DMS 273 (cell line): ENCODE results near the gene PLD5.
"Not testable (repeated sequence)": the region's sequence is repeated elsewhere in the genome, so short reads cannot be mapped to it uniquely, and the experiment has no call there.

ENCODE experiments used
- DNase-seq: peaks from one replicate; lab custom pipeline; 2025; ENCODE audit not compliant: unreplicated experiment; lab: John Stamatoyannopoulos, UW

The PLD5 gene

DNA sequence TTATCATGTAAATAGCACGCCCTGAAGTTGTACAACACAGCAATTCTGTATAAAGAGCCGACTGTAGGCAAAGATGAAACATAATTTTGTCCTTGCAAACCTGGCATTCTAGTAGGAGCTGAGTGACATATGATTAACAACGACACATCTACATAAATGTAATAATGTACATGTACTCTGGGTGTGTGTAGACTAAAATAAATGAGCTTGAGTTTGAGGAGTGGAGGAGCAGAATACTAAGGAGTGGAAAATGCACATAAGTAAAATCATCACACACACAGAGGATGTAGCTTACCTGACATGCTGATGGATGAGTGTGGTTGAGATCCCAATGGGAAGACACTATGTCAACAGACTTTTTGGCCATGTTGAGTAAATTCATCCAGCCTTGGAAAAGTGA is 236.4 kb downstream of the PLD5 start:
- not testable (repeated sequence) for DNase-seq

DNA sequence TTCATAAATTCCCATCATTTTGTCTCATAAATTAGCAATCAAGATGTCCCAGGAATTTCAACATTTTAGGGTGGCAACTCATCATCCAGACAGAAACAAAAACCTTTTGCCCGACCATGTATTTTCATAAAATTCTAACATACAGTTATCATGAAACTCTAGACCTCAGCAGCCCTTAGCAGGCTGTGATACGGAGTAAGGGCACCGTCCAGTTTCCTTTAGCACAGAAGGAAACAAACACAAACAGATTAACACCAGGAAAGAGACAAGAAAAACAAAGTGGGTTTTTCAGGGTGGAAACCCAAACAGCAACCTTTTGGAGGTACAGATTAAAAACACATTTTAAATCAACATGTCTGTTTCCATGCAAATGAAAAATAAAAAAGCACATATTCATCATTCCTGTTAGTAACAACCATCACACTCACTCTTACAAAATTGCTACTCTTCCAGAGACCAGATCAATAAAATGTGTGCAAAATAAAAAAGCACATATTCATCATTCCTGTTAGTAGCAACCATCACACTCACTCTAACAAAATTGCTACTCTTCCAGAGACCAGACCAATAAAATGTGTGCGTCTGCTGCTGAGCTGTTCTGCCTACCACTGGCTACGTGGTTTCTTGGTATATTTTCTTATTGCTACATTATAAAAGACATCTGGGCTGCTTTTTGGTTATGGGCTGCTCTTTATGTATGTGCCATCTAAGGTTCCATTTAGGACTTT is 241.6 kb downstream of the PLD5 start:
- not testable (repeated sequence) for DNase-seq

DNA sequence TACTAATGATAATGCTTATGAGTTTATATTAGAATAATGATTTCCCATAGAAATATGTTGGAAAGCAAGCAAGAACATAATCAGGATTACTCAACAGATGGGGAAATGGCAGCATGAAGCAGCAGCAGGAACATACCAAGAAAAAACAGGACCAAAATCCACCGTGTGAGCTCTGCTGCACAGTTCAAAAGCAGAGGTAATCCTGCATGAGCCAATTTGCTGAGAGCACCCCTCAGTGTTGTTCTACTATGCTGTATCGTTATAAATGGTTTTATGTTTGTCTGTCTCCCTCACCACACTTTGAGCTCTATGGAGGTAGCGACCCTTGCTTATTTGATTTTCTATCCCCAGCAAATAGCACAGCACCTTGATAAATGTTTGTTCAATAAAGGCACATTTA is 246.1 kb downstream of the PLD5 start:
- DNase-seq = not testable (repeated sequence)

DNA sequence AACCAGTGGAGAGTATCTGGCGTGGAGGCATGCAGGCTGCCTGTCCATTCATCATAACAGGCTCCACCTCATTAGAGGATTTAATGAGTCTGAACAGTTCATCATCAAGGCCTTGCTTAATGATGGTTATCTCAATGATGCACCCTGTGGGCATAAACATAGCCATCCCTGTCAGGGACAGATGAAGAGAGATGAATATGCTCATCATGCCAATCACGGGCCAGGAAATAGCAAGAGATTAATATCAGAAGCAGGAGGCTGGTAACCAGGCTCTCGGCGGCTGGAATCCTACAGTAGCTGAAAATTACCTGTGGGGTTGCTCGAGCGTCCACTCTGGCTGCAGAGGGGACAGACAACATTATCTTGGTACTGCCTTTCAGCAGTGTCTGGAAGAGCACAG is 247.7 kb downstream of the PLD5 start:
- DNase-seq = not testable (repeated sequence)

DNA sequence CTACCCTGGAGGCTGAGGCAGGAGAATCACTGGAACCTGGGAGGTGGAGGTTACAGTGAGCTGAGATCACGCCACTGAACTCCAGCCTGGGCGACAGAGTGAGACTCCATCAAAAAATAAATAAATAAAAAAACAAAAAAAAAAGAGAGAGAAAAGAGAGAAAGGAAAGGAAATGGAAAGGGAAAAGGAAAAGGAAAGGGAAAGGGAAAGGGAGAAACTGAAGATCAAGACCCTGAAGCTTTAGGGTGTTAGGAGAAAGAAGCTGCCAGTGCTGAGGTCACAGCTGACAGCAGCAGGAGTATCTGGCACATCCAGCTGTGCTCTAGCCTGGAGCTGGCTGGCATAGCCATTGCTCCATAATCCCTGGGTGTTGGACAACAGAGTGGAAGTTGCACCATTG is 257.5 kb downstream of the PLD5 start:
- not testable (repeated sequence) for DNase-seq

DNA sequence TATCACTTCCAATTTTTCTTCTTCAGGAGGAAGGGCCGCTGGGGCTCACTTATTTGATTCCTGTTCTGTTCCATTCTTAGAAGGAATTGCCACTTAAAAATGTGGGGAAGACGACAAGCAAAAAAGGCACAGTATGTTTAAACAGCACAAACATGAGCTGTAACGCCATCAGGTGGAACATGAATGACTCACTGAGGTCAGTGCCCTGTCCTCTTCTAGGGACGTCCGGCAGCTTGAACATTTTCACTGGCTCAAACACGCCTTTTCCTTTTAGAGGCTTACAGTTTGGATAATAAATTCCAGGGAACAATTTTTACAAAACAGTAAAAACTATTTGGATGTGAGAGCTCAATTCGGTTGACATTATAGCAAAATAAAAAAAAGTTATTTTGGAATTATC is 260.1 kb downstream of the PLD5 start:
- not testable (repeated sequence) for DNase-seq

DNA sequence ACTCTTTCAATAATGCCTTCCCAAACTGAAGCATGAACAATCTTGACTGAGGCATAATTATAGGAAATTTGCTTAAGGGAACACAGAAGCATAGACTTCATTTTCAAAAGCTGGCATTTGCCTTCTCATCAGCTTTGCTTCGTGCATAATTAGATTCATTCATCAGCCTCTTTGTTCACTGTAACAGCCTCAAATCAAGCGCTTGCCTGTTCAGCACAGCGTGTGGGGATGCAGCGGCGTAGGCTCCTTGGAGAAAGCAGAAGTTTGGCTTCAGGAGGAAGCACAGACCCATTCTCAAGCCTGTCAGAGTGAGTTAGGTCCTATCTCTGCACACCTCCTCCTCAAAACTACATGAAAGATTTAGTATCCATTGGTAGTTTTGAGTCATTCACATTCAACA is 279.2 kb downstream of the PLD5 start:
- DNase-seq = no peak

DNA sequence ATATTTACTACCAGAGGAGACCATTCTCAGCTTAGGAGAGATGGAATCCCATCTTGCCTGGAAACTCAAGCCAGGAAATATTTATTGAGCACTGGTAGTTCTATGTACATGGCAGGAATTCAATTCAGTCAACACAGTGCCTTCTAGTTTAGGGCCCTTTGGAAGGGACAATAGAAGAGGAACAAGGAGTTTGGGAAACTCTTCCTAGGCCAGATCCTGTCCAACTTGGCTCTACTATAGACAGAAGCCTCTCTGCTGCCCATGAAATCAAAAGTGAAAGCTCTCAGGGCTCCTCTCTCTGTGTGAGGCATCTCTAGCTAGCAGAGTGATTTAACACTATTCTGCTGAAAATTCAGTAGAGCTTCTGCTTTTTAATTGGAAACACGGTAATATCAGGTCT is 281.0 kb downstream of the PLD5 start:
- no peak for DNase-seq

DNA sequence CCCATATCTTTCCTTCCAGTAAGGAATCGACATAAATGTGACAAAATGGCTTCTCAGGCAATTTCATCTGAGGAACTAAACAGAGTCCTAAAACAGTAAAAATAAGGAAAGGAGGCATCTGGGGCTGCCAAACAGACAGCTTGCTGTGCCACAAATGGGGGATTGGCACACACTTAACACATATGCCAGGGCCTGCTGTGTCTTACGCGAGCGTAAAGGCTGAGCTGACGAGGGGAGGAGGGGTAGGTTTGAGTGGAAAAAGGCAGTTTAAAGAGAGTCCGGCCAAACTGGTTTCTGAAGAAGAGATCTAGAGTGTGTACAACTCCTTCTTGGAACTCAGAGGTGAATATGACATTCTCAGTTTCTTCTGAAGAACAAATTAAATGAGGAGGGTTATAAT is 281.5 kb downstream of the PLD5 start:
- DNase-seq = no peak

DNA sequence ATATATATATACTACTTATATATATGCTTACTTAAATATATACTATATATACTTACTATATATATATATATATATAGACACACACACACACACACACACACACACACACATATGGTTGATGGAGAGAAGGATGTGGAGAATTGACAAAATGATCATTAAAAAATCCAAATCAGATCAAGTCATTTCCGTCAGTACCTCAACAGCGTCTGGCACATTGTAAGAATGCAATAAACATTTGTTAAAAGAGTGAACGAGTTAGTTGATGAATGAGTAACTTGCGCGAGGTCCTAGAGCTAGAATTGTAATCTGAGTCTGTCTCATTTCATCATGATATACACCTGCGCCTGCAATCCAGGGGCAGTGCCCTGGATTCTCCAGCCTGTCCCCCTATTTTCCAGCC is 282.6 kb downstream of the PLD5 start:
- DNase-seq = no peak

DNA sequence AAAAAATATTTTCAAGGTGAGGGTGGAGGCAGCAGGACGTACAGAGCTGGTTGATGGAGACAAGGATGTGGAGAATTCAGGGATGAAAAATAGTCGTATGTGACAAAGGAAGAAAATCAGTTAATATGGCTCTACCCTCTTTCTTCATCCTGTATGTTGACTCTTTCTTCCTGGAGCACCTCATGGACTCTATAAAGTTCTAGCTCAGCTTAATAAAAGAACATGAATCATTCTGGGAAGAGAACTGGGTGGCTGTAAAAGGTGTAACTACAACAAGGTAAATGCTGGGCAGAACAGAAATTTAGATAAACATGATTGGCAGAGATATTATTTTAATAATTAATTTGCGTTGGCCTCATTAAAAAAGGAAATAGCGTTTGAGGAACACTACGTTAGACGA is 283.8 kb downstream of the PLD5 start:
- no peak for DNase-seq

DNA sequence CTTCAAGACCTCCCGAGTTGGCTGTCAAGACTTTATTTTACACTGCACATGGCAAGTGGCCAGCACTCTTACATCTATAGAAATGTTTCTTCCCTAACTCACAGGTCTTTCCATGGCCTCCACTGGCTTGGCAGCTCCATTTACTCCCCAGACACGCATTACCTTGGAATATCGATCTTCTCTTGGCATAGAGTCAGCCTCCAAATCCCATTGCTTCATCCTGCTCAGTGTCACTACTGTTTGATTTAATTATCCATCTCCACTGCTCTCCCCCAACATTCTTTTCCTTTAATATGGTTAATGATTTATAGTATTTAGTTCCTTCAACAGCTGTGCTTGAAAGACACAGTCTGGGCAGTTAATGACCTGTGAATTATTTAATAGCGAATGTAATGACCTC is 284.4 kb downstream of the PLD5 start:
- DNase-seq = no peak

DNA sequence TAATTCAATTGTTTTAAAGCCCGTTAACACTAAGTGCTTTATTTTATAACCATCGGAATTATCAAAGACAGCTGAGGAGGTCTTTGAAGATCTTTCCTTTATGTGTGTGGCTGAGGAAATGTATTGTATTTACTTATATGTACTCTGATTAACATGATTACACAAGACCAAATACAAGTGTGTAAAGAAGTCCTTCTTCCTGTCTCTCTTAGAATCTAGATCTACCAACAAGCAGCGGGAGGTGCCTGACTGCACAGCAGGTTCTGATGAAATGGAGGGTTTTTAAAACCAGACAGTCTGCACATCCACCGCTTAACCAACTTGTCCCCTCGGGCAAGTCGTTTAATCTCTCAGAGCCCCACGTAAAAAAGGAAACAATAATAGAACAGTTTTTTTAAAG is 285.1 kb downstream of the PLD5 start:
- no peak for DNase-seq

DNA sequence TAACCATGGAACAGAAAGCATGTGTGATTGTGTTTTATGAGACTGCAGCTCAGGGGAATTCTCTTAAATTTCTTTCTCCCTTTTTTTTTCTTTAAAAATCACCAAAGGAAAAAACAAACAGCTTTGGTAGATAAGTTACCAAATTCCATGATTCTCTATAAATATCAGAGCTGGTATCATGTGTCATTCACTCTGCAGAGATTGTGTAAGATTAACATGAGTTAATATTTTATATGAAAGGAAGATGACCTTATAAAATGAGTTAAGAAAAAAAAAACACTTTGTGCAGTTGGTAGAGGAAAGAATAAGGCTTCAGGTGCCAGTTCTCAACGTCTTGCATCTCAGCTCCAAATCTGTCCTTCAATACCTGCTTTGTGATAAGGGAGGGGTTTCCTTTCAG is 287.4 kb downstream of the PLD5 start:
- no peak for DNase-seq

DNA sequence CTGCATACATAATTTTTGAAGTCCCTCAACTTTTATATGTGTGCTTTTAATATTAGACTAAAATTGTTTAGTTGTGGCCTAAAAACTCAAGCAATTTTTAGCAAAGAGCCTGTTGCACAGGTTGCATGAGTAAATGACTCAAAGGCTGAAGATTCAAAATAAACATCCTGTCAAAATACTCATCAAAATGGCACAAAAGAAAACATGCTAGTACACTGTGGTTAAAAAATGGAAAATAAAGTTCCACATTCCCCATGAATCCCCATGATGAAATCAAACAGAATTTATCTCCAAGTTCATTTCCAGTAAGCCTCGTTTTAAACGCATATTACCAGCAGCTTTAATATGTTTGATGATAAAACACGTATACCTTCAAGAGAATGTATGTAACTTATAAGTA is 295.5 kb downstream of the PLD5 start:
- DNase-seq = no peak

DNA sequence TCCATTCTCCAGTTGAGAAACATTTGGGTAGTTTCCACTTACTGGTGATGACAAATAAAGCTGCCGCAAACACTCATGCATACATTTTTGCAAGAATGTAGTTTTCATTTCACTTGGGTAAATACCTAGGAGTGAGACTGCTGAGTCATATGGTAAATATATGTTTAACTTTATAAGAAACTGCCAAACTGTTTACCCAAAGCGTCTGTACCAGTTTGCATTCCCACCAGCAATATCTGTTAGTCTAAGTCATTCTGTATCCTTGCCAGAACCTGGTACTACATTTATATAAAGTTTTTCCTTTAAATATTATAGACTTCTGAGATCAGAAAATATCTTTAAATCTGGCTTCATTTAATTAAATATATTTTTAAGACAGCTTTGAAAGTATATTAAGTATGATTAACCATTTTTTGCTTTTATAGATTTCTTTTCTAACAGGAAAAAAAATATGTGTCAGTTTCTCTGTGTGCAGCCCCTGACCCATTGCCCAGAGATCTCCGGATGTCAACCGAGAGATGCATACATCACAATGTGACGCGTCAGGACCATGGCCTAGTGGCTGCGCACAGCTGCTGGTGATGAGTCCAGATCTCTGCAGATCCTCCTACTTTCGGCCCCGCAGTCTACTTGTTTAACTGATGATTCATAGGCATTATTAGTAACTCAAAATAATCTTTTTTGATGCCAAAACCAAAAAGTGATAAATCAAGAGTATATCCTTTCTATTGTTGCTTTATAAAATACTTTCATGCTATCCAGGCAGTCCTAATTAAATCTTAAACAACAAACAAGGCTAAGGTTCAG is 298.5 kb downstream of the PLD5 start:
- no peak for DNase-seq

DNA sequence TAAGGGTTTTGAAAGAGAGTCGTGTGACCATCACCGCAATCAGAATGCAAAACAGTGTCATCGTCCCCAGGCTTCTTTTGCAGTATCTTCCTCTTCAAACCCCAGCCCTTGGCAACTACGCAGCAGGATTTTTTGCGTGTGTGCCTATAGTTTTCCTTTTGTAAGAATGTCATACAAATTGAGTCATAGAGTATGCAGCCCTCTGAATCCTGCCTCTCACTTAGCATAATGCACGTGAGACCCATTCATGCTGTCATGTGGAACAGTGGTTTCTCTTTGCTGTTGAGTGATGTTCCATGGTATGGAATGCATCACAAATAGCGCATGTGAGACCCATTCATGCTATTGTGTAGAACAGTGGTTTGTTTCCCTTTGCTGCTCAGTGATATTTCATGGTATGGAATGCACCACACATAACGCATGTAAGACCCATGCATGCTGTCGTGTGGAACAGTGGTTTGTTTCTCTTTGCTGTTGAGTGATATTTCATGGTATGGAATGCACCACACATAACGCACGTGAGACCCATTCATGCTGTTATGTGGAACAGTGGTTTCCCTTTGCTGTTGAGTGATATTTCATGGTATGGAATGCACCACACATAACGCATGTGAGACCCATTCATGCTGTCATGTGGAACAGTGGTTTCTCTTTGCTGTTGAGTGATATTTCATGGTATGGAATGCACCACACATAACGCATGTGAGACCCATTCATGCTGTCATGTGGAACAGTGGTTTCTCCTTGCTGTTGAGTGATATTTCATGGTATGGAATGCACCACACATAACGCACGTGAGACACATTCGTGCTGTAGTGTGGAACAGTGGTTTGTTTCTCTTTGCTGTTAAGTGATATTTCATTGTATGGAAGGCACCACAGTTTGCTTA is 299.4 kb downstream of the PLD5 start:
- not testable (repeated sequence) for DNase-seq

DNA sequence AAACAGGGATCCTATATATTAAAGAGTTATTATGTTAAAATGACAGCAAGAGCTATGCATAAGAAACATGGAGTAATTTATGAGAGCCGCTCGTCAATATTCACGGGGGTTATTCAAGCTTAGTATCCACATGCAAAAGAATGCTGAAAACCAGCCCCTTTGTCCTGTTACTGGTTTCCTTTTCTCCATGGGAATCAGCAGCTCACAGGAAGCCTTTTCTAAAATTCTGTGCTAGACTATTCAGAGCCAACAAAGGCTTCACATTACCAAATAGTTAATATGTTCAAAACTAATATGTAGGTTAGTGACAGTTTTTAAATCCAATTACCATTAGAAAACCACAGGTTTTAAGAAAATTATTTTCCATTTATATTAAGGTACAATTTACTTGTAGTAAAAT is 300.0 kb downstream of the PLD5 start:
- DNase-seq = no peak

DNA sequence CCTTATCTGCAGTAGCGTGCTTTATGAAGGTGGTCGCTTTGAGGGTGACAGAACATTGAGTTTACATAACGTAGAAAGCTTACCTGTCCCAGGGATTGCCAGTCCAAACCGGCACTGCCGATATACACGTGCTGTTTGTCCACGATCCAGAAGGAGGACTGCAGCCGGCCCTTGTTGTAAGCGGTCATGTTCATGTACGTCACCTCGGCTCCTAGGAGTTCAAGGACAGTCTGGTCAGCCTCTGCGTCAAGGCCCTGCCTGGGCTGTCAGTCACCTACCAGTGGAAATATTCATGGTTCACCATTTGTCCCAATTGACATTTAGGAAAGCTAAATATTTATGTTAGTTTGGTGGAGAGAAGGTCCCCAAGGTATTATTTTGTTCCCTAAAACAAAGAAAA is 304.6 kb downstream of the PLD5 start:
- DNase-seq = no peak

DNA sequence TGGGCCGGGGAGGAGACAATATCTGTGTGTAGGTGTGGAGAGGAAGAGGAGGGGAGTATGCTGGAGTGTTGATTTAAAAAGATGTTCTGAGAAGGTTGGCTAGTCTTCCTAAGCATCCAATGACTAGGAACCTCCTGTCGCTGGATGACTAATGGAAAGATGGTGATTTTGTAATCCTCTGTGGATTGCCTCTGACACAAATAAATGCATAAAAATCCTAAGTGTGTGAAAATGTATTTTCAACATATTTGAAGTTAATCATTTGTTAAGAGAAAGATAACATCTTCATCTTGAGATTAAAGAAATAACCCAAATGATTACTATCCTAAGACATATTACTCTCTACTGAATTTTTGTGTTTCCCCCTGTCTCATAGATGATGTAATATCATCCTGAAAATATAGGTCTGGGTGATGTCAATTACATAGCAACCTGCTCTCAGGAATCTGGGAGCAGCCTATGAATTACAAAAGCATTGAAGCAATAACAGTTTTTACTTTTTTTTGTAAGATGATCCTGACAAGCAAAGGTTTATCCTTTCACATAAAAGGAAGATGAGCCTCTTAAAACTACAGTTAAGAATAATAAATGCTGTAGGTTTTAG is 305.1 kb downstream of the PLD5 start:
- DNase-seq = no peak

DNA sequence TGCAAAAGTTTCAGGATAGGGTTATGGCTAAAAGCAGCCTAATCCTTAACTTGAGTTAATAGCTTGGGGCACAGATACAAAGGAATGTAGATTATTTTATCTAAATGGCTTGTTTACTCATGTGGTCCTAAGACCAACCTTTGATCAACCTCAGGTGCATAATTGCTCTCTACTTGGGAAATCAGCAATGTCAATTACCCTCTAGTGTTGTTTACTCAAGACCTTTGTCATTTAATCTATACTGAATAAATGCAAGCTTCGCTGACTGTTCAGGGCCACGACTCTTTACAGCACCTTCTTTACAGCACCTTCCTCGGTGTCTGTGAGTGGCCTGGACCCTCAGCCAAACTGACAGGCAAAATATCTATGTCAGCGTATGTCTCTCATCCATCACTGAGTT is 308.1 kb downstream of the PLD5 start:
- DNase-seq = no peak
